ENCODE results near the gene HHAT.

DNA sequence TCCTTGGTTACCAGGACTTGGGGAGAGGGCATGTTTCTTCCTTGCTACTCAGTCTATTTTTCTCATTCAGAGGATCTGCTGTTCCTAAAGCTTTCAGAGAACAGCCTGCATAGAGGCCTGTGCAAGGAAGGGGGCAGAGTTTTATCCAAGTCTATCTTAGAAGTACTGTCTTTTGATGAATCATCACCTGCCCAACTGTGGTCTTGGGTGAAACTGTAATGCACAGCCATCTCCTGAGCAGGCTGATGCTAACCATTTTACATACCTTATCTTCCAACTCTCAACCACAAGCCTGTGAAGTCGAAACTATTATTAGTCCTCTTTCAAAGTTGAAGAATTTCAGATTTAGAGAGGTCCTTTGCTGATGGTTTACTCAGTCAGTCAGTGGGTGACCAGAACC is 368.0 kb downstream of the HHAT start:
- no peak for TF ChIP-seq CTCF (IDR thresholded peaks at IDR 0.05)
- TF ChIP-seq POLR2A (IDR thresholded peaks at IDR 0.05), result no peak

All from lower leg skin (tissue), 3 donors.